NCI-H774 (cell line): ENCODE results near the gene PIGV.

Source experiments
- DNase-seq: peaks from one replicate; lab custom pipeline; 2025; lab: John Stamatoyannopoulos, UW

Gene PIGV

DNA sequence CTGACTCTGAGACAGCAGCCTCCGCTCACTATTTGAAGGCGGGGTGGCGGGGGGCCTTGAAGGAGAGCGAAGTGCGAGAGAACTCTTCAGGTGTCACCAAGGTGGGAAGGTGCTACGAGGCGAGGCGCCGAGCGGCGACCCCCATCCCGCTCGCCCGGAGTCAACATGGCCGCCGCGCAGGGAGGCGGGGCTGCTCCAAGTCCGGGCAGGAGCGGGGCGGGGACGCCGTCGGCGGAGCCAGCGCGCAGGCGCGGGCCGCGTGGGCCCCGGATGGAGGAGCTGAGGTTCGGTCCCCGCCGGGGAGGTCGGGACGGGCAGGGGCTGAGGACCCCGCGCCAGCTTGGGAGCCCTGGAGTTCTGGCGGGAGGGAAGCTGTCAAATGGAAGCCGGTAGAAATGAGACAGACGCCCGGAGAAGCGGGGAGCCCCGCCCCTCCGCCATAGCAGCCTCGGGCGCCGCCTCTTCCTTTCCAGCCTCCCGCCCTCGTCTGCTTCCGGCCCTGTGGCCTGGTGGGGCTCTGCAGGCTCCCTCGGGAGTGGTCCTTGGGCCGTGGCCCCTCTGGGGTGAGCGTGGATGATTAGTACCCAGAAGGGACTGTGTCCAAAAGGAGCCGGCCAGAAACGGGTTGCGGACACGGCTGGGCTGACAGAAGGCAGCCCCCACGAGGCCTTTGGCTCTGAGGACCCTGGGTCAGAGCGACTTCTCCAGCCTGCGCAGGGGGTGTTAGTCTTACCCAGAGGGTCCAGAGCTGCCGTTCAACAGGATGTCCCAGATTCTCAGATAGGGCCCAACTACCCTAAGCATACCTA, at the start of gene PIGV:
TSS of gene PIGV (plus strand) at position 245 of the 809 bp plus-strand sequence. CDS start 2,866 bp downstream, outside the sequence.
- peak; percentile 51 for DNase-seq

DNA sequence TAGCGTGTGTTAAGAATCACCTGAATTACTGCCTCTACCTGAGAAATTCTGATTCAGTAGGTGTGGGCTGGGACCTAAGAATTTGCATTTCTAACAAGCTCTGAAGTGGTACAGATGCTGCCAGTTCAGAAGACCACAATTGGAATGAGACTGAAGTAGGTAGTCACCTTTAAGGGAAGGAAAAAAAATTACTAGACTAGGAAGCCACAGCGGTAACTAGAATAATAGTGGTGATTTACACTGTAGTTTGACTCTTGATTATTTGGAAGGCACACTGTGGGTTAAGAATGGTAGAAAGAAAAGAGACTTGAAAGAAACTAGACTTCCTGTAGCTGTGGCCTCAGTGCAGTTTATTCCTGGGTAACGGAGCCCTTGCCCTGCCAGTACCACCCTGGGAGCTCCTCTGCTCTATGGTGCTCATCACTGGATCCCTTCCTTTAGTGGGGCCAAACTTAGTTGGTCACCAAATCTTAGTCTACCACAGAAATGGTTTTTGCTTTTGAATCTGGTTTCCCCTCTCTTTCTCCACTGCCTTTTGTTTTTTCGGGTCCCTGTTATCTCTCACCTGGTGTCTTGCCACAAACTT, 48.3 kb upstream of the PIGV start:
- no peak for DNase-seq

DNA sequence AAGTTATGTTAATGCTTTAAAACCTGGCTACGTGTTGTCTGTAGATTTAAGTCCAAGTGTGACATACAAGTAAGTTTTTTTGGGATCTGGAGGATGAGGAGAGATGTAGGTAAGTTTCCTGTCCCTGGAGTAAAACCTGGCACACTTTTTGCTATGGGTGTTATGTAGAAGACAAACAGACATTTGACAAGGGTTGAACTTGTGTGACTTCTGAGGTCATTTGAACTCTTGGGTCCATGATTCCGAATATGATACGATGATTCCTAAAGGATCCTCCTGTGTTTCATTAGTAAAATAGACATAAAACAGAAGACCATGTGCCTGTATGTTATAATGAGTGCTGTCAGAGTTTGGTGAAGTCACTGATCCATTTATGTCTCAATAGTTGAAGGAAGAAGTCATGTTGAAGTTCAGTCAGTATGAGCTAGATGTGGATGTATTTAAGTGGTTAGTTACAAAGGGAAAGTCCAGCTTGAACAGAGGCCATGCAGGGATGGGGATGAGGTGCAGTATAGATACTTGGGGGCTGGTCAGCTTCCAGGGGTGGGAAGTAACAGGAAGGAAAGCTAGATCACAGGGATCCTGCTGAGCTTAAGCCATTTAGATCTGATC, 47.6 kb upstream of the PIGV start:
- DNase-seq = no peak

DNA sequence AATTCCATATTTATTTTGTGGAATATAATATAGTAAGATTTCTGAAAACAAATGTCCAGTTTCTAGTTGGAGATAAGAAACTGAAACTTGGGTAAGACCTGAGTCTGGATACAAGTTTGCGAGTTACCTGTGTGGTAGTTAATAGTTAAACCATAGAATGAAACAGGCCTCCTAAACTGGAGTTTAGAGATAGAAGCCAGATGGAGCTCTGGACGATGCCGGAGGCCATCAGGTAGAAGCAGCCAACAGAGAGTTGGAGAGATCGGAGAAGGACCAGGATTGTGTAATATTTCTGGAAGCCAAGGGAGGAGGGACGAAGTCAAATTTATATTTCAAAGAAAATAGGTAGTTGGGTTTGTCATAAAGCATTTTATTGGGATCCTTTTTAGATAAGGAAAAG, 46.8 kb upstream of the PIGV start:
- DNase-seq = no peak

DNA sequence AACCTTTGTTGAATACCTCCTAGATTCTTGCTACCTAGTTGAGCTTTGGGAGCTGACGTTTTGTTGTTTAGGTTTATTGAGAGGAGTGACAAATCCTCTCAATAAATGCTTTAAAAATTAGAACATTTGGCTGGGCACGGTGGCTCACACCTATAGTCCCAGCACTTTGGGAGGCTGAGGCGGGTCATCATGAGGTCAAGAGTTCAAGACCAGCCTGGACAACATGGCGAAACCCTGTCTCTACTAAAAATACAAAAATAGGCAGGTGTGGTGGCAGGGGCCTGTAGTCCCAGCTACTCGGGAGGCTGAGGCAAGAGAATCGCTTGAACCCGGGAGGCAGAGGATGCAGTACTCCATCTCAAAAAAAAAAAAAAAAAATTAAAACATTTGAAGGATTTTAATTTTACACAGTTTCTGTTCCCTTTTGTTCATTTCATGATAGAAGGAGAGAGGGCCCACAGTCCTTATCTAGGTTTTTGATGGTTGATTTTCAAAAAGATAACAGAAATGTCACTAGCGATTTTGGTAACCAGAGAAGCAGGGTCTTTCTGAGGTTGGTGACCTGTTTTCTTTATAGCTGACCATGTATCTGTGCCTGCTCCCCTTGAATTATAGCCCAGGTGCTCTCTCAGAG, 44.2 kb upstream of the PIGV start:
- no peak for DNase-seq

DNA sequence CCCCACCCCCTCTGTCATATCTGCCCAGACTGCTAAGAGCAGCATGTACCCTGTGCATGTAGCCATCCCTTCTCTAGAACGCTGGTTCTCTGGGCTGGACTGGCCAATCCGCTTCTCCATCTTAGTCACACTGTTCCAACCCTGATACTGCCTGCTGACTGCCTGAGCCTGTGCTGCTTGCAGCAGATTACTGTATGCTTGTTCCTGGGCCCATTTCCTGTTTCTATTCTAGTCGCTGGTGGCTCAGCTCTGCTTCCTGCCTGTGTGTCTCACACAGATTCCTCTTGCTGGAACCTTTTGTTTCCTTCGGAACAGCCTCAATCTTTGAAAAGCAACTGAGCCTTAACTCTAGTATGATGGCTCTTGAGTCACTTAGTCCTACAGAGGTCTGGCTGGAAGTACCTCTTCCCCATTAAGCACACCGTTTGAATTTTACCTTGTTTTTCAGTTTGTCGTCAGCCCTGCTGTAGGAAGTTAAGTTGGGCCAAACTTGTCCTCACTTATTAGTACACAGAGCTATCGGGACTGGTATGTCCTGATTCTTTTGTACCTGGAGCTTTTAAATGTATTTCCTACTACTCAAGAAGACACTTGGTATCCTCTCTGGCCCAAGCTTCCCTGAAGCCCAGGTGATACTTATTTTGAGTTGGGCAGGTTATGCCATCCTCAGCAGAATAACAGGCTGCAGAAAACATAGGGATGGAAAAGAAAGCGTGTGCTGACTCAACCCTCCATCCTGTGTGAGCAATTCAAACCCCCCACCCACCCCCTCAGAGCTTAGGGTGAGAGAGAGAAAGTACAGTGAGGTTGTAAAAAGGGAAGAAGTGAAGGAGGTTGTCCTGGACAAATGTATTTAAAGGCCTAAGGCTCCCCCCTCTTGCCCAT, 43.4 kb upstream of the PIGV start:
- DNase-seq = peak; percentile 21

DNA sequence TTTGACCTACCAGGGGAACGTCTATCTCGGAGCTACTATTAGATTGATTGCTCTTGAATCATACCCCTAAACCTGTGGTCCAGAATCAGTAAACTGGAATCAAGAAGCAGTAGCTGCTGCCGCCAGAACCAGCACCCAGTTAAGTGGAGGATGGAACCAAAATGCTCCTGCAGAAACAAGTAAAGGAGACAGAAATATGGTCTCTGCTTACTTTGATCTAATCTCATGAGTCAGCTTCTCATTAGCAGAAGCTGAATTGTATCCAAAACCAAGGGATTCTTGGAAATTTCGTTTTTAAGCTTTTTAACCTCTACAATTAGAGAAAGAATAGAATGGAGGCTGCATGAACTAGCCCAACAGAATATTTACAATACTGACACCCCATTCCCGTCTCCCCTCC, 42.6 kb upstream of the PIGV start:
- no peak for DNase-seq

DNA sequence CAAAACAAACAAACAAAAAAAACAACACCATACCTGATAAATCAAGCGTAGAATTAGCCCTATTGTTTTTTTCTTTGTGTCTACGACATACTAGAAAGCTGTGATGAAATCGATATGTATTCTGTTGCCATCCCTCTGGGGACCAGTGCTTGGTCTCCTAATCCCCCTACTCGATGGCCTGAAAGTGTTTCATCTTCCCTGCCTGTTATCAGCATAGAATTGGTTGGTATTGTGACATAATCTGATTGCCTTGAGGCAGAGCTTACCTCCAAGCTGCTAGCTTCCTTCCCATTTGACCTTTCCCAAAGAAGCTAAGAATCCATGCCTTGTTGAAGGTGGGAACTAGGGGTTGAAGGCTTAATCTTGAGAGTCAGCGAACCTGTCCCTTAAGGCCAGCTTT, 40.7 kb upstream of the PIGV start:
- no peak for DNase-seq

DNA sequence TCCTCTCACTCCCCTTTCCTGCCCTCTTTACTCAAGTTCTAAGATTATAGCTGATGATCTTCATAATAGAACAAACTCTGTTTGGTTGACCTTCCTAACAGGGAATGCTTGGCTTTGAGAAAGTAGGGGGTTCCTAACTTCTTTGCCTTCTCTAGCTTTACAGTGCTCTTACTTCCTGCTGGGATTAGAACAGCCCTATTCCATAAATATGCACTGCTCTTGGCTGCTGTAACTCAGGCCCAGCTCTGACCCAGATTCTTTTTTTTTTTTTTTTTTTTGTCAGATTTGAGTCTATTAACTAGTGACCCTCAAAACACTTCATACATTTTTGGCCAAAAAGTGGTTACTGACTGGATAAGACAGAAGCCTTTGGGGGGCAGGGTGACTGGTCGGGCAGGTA, 39.4 kb upstream of the PIGV start:
- no peak for DNase-seq

DNA sequence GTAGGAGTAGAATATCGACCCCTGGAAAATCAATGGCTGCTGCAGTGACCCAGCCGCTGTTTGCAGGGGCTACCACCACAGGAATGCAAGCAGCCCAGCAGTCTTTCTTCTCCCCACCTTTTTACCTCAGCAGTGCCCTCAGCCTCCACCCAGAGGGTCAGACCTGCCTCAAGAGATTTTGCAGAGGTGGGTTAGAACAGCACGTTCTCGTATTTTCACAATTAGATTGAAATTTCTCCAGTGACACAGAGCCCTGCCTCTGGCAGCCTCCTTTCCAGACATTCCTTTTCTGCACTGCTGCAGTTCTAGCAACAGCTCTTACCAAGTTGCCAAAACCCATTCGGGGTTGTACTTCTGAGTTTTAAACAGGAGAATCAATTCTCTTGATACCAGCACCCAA, 38.3 kb upstream of the PIGV start:
- no peak for DNase-seq

DNA sequence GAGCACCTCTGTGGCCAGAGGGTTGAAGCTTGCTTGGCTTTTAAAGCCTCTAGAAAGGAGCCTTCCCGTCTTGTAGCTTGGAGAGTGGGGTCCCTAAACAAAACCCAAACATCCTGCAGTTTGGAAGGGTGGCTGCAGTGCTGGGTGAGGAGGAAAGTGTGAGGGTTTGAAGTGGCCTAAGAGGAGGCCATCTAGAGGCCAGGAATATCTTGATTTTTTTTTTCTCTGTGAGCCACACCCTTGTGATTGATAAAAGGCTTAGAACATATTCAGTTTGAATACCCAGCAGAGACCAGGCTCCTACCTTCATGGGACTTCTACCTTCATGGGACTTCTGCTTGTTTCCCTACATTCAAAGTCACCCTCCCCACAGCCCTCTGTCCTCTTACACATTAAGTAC, 37.3 kb upstream of the PIGV start:
- DNase-seq = no peak

DNA sequence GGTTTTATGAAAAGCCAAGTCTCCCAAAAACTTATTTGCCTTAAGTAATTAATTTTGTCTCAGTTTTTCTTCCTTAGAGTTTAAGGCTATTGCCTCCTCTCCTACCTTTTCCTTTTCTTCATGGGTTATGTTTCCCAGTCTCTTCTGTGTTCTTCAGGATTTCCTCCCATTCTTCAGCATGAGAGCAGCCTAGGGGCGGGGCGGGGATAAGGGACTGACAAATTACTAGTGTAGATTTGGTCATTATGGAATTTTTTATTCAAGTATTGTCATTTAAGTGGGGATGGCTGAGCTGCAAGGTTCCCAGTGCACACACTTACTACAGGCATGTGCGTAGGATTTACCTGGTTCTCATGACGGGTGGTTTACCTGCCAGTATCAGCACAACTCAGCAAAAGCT, 35.2 kb upstream of the PIGV start:
- no peak for DNase-seq

DNA sequence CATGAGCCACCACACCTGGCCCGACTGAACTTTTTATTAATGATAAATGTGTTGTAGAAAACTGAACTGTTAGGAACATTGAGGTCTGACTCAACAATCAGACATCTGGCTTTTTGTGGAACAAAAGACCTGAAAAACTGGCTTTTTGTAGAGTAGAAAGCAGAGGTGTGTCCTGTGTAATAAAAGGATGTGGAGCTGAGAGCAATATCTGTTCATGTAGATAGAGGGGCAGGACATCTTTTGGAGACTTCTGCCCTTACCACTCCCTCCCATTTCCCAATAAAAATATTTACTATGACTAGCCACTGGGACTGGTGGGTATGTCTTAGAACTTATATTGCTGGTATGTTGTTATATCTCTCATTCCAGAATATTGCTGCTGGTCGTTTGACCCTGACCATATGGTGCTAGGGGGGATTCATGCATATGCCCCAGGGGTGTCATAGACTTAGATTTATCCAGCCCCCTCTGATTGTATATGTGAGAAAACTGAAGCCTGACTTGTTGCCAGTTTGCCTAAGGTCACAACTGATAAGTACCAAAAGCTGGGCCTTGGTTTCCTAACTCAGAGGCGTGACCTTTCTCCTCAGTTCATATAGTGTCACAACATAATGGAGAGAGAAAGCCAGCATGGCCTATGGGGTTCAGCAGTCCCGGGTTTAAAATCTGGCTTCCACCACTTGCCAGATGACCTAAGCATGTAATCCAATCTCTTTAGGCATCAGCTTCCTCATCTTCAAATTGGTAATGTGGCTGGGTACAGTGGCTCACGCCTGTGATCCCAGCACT, 33.5 kb upstream of the PIGV start:
- DNase-seq = no peak

DNA sequence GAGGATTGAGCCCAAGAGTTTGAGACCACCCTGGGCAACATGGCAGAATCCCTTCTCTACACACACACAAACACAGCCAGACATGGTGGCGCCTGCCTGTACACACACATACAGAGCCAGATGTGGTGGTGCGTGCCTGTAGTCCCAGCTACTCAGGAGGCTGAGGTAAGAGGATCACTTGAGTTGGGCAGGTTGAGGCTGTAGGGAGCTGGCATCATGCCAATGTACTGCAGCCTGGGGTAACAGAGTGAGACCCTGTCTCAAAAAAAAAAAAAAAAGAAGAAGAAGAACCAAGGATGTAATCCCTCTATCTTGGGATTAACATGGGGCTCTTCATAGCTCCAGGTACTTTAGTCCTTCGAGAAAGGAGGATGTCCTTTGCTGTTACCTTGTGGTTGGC, 29.4 kb upstream of the PIGV start:
- DNase-seq = no peak

DNA sequence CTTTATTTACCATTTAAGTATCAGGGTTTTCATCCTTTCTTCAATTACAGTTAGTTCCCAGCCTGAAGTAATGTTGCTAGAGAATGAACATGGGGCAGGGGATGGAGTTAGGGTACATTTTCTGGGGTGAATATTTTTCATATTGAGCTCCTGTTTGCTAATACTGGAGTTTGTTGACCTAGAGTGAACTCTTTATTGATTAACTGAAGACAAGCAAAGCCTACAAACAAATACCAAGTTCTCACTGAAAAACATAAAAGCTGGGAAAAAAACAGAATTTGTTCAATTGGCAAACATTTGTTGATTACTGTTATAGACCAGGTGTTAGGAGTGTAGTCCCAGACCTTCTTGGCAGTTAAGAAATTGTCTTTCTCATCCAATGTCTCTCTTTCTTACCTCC, 28.2 kb upstream of the PIGV start:
- no peak for DNase-seq

DNA sequence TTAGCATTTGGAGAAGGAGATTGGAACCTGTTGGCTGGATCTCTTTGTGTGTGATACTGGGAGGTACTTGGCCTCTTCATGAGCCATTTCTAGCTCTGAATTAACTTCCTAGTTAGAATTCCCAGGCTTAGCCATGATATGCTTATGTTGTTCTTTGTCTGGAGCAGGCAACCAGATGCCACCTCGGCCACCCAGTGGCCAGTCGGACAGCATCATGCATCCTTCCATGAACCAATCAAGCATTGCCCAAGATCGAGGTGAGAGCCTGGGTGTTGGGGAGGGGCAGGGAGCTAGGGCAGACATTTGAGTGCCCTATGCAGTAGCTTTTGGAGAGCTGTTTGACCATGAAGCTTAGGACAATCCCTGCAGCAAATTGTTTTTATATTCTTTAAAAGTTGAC, 26.5 kb upstream of the PIGV start:
- no peak for DNase-seq

DNA sequence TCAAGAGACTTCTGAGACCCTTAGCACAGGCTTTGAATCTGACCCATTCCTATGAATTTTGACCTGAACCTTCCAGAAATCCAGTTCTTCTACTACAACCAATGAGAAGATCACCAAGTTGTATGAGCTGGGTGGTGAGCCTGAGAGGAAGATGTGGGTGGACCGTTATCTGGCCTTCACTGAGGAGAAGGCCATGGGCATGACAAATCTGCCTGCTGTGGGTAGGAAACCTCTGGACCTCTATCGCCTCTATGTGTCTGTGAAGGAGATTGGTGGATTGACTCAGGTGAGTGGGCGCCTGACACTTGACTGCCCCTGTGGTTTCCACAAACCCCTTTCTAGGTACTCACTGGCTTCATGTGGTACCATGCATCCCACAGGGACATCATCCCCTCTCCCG, 20.0 kb upstream of the PIGV start:
- DNase-seq = no peak

DNA sequence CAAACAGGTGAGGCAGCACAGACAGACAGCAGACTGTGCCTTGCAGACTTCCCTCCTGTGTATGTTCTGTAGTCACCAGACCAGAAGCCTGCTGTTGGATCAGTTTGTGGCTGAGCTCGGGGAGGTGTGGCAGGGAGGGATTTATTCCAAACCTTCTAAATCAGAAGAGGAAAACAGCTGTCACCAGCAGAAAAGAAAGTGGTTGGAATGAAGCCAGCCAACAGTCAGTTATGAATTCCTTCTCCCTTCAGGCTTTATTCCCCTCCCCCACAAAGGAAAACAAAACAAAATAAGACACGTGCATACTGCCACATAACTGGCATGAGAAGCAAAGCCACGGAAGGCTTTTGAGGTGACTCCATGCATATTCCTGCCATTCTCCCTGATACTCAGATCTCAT, 19.0 kb upstream of the PIGV start:
- DNase-seq = no peak

DNA sequence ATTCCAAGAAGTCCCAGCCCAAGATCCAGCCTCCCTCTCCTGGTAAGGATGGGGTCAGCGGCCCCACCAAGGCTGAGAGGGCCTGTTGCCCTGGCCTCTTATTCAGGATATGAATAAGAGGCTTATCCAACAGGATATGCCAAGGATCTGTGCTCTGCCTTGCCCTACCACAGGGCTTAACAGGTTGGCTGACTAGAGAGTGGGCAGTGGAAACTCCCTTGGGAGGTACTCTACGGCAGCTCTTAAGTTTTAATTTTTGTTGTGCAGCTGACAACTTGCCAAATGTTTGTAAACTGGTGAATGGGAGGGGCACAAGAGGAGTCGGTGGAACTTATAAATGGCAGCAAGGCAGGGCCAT, 16.5 kb upstream of the PIGV start:
- DNase-seq = no peak

DNA sequence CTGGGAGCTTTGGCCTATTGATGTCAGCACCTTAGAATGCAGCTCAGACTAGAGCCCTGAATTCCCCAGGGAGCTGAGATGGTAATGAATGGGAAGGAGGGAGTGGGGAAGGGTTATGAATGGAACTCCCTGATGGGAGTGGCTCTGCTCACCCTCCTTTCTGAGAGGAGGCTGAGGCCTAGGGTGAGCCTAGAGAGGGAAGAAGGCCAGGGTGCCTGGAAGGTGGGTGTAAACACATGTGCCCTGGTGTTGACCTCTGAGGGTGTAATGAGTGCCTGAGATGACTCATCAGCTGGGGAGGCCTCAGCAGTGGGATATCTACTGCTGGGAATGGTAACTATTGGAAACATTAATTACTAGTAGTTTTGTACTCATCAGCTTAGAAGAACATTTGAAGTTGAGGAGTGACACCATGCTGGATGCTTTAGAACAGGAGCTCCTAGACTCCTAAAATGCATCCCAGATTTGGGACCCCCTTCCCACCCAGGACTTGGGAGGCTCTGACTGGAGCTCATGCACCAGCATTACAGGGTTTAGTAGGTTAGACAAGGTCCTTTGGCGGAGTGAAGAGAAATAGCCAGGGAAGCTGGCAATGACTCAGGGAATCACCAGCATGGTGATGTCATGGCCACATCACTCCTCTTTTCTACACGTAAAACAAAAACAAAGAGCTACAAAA, 16.0 kb upstream of the PIGV start:
- no peak for DNase-seq

DNA sequence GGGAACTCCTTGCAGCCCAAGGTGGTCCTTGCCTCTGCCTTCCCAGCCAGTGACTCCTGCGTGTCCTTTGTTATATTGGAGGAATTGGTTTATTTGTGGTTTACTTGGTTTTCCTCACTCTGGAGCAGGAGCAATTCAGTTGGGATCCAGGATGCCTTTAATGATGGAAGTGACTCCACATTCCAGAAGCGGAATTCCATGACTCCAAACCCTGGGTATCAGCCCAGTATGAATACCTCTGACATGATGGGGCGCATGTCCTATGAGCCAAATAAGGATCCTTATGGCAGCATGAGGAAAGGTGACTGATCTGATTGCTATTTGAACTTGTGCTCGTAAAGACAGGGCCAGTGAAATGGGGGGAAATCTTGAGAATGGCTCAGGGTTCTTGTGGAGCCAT, 15.1 kb upstream of the PIGV start:
- no peak for DNase-seq
